AG10803 (cell line): ENCODE measurements around the gene DPY19L1.
"Not testable (repeated sequence)": the region's sequence is repeated elsewhere in the genome, so short reads cannot be mapped to it uniquely, and the experiment has no call there.

Experiments used
- DNase-seq: peaks from one replicate; pipeline ENCODE4 v3.0.0; 2010; ENCODE audit warnings: low read depth
- H3K4me3 ChIP-seq: 2 replicates; pipeline ENCODE4 v1.5.1; 2011; ENCODE audit warnings: mild to moderate bottlenecking, low read length, control low read depth
- TF ChIP-seq, protein P1 (sequence below): conservative IDR thresholded peaks from 2 replicates; pipeline ENCODE4 v1.5.1; 2011; ENCODE audit warnings: mild to moderate bottlenecking, low read length, control low read depth, inconsistent platforms

The DPY19L1 gene

DNA sequence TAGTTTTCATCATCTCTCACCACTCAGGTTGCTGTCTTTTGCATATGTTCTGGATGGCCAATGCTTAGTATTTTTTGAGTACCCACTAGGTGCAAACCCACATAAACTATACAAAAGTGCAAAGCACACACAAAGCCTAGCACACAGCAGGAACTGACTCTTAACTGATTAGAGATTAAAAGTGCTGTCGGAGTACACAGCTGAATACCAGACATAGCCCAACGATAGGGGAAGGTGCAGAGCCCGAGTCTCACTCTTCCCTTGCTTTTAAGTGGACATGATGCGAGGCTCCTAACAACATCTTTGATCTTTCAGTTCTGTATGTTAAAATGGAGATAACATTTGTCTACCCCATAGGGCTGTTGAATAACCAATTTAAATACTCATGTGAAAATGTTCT is 90.8 kb downstream of the DPY19L1 start:
- TF ChIP-seq, protein P1, sequence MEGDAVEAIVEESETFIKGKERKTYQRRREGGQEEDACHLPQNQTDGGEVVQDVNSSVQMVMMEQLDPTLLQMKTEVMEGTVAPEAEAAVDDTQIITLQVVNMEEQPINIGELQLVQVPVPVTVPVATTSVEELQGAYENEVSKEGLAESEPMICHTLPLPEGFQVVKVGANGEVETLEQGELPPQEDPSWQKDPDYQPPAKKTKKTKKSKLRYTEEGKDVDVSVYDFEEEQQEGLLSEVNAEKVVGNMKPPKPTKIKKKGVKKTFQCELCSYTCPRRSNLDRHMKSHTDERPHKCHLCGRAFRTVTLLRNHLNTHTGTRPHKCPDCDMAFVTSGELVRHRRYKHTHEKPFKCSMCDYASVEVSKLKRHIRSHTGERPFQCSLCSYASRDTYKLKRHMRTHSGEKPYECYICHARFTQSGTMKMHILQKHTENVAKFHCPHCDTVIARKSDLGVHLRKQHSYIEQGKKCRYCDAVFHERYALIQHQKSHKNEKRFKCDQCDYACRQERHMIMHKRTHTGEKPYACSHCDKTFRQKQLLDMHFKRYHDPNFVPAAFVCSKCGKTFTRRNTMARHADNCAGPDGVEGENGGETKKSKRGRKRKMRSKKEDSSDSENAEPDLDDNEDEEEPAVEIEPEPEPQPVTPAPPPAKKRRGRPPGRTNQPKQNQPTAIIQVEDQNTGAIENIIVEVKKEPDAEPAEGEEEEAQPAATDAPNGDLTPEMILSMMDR = no peak
- DNase-seq = no peak
- H3K4me3 ChIP-seq = no peak overlapping the region

DNA sequence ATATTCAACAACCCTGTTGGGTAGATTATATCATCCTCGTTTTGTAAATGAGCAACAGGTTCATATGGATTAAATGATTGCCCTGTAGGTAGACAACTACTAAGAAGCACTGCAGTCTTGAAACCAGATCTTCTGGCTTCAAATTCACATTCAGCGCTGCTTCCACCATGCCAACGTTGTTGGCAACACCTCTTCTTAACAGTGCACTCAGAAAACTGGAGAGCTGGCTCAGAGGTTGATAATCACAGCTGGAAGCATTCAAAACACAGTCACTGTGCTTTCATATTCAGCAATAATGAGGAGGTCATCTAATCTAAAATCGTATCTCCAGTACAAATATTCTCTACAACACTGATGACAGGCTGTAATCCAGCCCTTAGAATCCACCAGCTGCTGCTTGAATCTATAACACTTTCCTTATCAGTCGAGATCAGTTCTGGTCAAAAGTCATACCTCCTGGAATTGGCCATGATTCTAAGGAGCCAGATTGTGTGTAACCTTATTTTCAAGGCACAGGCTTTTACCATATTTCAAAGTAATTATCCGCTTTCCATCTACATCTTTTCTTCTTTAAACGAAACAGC is 91.3 kb downstream of the DPY19L1 start:
- DNase-seq = not testable (repeated sequence)

DNA sequence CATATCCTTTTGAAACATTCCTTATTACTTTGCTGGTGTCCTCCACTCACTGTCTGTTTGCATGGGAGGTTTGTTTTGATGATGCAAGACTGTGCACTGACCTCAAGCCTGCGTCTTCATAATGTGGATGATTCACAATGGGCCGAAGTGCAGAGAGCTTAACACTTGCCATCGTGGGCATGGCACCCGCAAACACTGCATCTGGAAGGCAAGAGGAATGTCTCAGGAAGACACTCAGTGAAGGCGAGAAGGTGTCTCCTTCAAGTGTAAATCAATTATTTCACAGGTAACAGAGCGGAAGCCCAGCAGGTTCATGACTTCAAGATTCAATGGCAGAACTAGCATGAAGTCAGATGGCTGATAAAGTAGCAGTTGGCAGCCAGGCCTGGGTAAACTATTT is 98.1 kb downstream of the DPY19L1 start:
- H3K4me3 ChIP-seq = no peak overlapping the region
- peak; percentile 31 for DNase-seq
- TF ChIP-seq, protein P1 = no peak

More for the DNA sequence above, 91.3 kb downstream of the DPY19L1 start:
- not testable (repeated sequence) for H3K4me3 ChIP-seq

DNA sequence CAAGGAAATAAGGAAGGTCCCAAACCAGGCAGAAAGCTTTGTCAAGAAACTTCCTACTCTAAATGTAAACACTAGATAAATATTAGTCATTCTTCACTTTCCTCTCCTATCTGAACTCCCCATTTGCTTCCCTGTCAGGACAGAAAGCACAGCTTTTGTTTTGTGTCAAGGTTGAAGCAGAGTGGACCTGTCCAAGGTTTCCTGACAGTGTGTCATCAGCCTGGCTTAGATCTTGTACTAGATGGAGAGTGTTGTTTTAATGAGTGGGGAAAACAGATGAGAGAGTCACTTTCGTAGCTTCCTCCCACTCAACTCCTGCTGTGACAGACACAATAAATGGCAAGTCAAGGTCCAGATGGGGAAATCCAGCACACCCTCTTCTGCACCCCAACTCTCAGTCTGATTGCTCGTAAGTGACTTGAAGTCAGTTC is 101.5 kb downstream of the DPY19L1 start:
- DNase-seq, H3K4me3 ChIP-seq: not testable (repeated sequence)

DNA sequence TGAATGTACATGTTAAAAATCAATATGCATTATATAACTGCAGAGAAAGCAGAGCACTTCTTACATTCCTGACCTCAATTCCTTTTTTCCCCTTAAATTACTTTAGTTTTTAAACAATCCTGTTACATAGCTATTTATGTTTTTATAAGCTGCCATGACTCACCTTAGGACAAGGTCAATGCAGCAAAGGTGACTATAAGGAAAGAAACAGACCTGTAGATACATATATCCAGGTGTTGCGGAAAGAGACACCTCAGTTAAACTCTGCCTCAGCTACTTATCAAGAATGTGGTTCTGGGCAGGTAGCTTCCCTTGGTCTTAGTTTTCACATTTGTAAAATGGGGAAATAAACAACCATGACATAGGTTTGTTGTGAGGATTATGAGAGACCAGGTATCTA is 105.5 kb downstream of the DPY19L1 start:
- DNase-seq = no peak
- TF ChIP-seq, protein P1 = no peak
- H3K4me3 ChIP-seq = no peak overlapping the region

DNA sequence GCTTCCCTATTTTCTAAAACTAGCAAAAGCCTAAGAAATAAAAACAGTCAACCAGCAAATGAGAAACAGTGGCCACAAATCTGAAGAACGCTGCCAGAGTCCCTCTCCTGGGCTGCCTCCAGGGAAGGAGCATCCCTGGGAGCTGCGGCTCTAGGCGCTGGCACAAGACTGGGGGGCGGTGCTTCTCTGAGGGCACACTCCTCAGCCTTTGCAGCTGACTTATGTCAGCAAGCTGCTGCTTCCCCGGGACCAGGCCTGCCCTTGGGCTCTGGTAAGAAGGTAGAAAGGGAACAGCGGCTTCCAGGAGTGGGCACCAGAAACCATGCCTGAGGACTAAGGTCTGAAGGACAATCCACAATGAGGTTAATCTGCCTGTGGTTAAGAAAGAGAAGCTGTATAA is 107.5 kb downstream of the DPY19L1 start:
- DNase-seq, H3K4me3 ChIP-seq: not testable (repeated sequence)

DNA sequence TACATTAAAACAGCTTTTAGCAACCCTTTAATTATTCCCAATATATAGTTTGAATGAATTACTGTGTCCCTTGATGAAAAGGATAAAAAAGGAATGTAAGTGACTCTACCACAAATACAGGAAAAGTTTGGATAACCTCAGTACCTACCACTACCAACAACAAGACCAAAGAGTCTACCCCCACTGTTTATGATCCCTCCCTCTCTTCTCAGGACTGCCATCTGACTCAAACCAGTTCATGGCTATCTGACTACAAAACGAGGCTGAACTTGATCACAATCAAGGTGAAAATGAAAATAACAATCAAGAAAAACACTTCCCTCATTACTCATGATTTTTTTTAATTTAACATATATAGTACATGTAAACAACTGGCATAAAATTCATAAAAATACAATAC is 108.7 kb downstream of the DPY19L1 start:
- DNase-seq = no peak
- H3K4me3 ChIP-seq = no peak overlapping the region
- TF ChIP-seq, protein P1 = no peak

DNA sequence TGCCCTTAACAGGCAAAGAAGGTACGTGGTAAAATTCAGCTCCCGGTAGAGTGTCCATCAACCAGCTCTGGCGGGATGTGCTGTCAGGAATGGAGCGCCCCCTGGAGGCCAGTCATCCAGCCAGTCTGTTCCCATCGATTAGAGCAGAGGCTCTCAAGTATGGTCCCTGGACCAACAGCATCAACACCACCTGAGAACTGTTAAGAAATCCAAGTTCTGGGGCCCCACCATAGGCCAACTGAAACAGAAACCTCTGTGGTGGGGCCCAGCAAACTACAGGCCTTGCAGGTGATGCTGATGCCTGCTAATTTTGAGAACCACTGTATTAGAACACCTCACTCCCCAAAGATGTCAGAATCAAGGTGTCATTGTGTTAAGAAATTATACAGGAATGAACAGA is 109.2 kb downstream of the DPY19L1 start:
- TF ChIP-seq, protein P1 = peak; percentile 53
- no peak overlapping the region for H3K4me3 ChIP-seq
- peak; percentile 13 for DNase-seq

DNA sequence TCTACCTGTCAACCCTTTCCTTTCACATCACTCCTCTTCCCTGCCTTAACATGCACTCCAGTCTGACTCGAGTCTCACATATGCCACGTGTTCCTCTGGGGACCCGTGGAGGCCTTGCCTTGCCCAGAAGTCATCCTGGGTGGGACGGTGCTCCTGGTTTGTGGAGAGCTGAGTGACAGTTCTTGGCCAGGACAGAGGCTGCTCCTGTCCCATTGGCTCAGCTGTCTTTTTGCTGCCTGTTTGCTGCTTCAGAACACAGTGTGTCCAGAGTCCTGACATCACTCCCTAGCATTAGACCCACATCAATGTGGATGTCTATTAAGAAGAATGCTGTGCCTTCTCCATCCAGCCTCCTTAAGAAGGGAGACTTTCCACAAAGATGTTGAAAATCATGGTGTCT is 116.8 kb downstream of the DPY19L1 start:
- H3K4me3 ChIP-seq, DNase-seq: not testable (repeated sequence)

DNA sequence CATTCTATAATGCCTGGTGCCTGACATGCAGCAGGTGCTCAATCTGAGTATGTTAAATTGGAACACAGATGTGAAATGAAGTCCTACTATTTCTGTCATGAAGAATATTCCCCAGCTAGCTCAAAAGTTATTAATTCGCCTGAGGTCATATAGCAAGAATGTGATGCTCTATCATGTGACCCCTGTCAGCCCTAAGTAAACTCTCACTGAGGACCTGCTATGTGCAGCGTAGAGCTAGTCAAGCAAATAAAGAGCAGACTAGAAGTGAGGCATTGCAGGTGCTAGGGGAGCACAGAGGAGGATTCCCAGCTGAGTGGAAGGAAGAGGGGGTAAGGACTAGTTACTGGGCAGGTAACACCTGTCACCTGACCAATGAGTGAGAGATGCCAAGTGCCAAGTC is 118.2 kb downstream of the DPY19L1 start:
- DNase-seq, H3K4me3 ChIP-seq: not testable (repeated sequence)

DNA sequence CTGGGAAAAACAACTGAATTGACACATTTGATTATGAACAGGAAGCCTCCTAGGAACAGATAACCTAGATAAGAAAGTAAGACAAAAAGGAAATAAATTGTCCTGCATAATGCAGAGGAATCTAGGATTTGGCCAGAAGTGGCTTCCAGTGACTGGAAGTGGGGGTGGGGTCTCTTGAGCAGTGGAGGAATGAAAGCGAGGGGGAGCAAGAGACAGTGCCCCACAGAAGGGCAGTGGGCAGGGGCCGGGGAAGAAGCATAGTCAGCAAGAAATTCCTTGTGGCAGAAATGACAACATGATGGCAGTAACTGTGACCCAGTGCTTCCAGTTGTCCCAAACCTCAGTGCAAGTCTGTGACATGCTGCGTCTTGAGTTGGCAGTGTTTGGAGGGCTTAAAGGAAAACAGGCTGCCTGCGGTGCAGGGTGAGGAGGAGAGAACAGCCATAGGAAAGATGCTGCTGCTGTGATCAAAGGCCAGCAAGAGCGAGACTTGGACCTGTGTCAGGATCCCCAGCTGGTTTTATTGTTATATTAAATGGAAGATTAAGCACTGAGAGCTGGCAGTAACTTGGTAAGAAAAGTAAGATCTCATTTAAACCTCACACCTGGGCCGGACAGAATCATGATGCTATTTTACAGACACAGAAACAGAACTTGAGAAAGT is 119.0 kb downstream of the DPY19L1 start:
- DNase-seq, H3K4me3 ChIP-seq: not testable (repeated sequence)

DNA sequence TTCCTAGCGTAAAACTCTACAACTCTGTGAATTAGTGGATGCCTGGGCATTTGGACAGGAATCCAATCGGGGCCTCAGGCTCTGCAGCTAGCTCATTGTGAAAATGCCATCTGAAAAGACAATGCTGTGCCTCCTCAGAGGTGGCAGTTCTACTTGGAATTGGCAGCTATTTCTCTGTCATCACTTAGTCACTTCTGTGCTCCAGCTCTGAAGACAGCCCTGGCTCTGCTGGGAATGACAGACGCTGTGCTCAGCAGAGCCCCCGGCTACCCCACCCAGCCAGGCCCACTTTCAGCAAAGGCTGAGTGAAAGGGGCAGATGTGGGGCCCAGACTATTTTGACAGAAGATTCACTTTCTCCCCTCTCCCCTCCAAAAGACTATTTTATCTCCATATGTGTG is 119.8 kb downstream of the DPY19L1 start:
- H3K4me3 ChIP-seq, DNase-seq: not testable (repeated sequence)
